ENCODE data around the gene DDB1. TPM values are rescaled to one million over a fixed set of nuclear protein-coding genes. Genes with fewer than 3 reads are reported as not detected.

Gene DDB1
- total RNA-seq, 1 donor from 2014 or later = 175 TPM

GRCh38 chr11:61268588-61269250 lies 64.2 kb downstream of the DDB1 start:
- DNase-seq (ENCODE audit: low read depth) = no peak
- no peak for TF ChIP-seq CTCF (conservative IDR thresholded peaks at IDR 0.05; ENCODE audit: low read depth, low read length)

GRCh38 chr11:61267437-61267841 lies 65.5 kb downstream of the DDB1 start:
- H3K4me3 ChIP-seq (ENCODE audit: low read depth, low read length) = no peak overlapping the region
- TF ChIP-seq CTCF (conservative IDR thresholded peaks at IDR 0.05; ENCODE audit: low read depth, low read length) = no peak
- no peak for DNase-seq (ENCODE audit: low read depth)

More at GRCh38 chr11:61268588-61269250, 64.2 kb downstream of the DDB1 start:
- H3K4me3 ChIP-seq (ENCODE audit: low read depth, low read length) = no peak overlapping the region

- no peak for TF ChIP-seq CTCF (conservative IDR thresholded peaks at IDR 0.05; ENCODE audit: low read depth, low read length)
- no peak for DNase-seq (ENCODE audit: low read depth)
- no peak overlapping the region for H3K4me3 ChIP-seq (ENCODE audit: low read depth, low read length)
Observed at GRCh38 chr11:61266602-61267001, 66.3 kb downstream of the DDB1 start.

GRCh38 chr11:61265357-61265756 lies 67.5 kb downstream of the DDB1 start:
- no peak overlapping the region for H3K4me3 ChIP-seq (ENCODE audit: low read depth, low read length)
- DNase-seq (ENCODE audit: low read depth) = no peak
- no peak for TF ChIP-seq CTCF (conservative IDR thresholded peaks at IDR 0.05; ENCODE audit: low read depth, low read length)

GRCh38 chr11:61264795-61265194 lies 68.1 kb downstream of the DDB1 start:
- no peak overlapping the region for H3K4me3 ChIP-seq (ENCODE audit: low read depth, low read length)
- TF ChIP-seq CTCF (conservative IDR thresholded peaks at IDR 0.05; ENCODE audit: low read depth, low read length) = no peak
- no peak for DNase-seq (ENCODE audit: low read depth)

DNA sequence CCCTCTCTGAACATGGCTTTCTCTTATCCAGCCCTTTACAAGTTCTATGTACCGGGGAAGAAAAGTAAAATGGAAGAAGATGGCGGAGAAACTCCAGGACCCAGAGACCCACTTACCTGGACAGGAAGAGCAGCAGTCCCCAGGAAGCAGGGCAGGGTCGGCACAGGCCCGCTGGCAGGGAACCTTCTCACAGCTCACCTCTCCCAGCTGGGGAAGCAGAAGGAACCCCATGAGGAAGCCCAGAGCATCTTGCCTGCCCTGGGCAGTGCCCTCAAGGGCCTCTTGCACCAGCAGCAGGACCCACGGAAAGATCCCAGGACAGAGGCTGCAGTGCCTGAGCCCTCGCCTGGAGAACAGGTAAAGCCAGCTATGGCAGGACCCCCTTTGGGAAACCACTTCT lies 68.5 kb downstream of the DDB1 start:
- H3K4me3 ChIP-seq (ENCODE audit: low read depth, low read length) = no peak overlapping the region
- DNase-seq (ENCODE audit: low read depth) = no peak
- no peak for TF ChIP-seq CTCF (conservative IDR thresholded peaks at IDR 0.05; ENCODE audit: low read depth, low read length)

- no peak overlapping the region for H3K4me3 ChIP-seq (ENCODE audit: low read depth, low read length)
- no peak for TF ChIP-seq CTCF (conservative IDR thresholded peaks at IDR 0.05; ENCODE audit: low read depth, low read length)
- DNase-seq (ENCODE audit: low read depth) = no peak
Observed at GRCh38 chr11:61259363-61259762, 73.5 kb downstream of the DDB1 start.

All from epithelial cell of proximal tubule (primary cell).